ENCODE results near the gene PDE4D. TPM values are rescaled to one million over a fixed set of nuclear protein-coding genes. Genes with fewer than 3 reads are reported as not detected.

The PDE4D gene
- total RNA-seq, 5 donors from 2014 or later (not counting 1 experiment from before 2014, with no cell fraction given): 45.1 to 136 (median 64.9) TPM

GRCh38 chr5:59036274-59036961 lies 857.1 kb downstream of the PDE4D start:
- Histone ChIP-seq H3K27ac (ENCODE audit: low read length) (peak overlapping the region; percentile 47), H3K27me3 (replicated peaks in 1 of 2; ENCODE audit: control insufficient read depth in 2 of 2, extremely low read depth in 1 of 2, insufficient read depth in 2 of 2, low read length in 1 of 2) (no peaks in the 10 kb centered on the region), H3K36me3 (ENCODE audit: control insufficient read depth in 2 of 2, extremely low read depth in 1 of 2, insufficient read depth in 1 of 2, low read length in 1 of 2) (no peaks in the 10 kb centered on the region), H3K4me3 (ENCODE audit: control insufficient read depth in 1 of 2, extremely low read depth in 1 of 2, low read length in 1 of 2) (peak overlapping the region in 1 of 2 donors; percentile 38), H3K9me3 (no peaks in the 10 kb centered on the region), H3K4me1 (ENCODE audit: control insufficient read depth in 1 of 2, extremely low read depth in 1 of 2, insufficient read depth in 2 of 2, low read length in 2 of 2) (peaks cover 18 to 58% of the 10 kb centered on the region in 2 experiments)
- Mint-ChIP-seq H3K4me3 (peak overlapping the region; percentile 91 to 98 (median 95)), H3K36me3 (peaks cover 24% of the 10 kb centered on the region), H3K9me3 (no peaks in the 10 kb centered on the region), H3K27ac (peak overlapping the region; percentile 100), H3K4me1 (peaks cover 69 to 73% (median 70%) of the 10 kb centered on the region in 3 donors), H3K27me3 (no peaks in the 10 kb centered on the region)
- CTCF ChIA-PET: interaction anchor here (0.6 to 6.4 kb wide), 16 partner anchors 9 to 352 kb away, joined by 3 to 86 read pairs (median 4); no protein-coding TSS in a partner anchor
- WGBS (ENCODE audit: insufficient coverage): no CpG with 5 or more reads among the region's 4 CpGs
- POLR2A ChIA-PET: interaction anchor here (0.6 to 2.0 kb wide), 9 partner anchors 9 to 138 kb away, joined by 3 to 12 read pairs (median 3); no protein-coding TSS in a partner anchor
- ATAC-seq (replicated peaks in 1 of 4) (peak in 3 of 4 experiments; percentile 7 to 43 (median 11)), DNase-seq (peak in 33 of 35 experiments; percentile 12 to 78 (median 53))

DNA sequence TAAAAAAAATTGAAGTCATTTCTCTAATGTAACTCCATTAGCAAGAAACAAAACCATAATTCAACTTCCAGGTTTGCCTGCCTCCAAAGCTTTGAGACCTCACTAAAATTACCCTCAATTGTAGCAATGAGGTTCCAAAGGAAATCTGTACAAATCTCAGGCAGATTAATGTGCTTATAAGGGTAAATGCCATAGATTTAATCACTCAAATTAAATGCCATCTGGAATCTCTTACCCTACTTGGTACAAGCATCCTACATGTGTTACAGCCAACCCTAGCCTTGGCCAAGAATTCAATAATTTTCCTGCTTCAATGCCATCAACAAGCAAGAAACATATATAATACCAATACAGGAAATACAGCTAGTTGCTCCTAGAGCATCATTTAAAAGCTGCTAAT lies 857.8 kb downstream of the PDE4D start:
- H3K4me3 ChIP-seq (ENCODE audit: control insufficient read depth in 1 of 2, extremely low read depth in 1 of 2, low read length in 1 of 2): peak overlapping the region in 1 of 2 donors; percentile 5
- Mint-ChIP-seq H3K4me1 (peaks cover 67 to 70% (median 67%) of the 10 kb centered on the region in 3 donors), H3K27ac (peak overlapping the region; percentile 54 to 100), H3K36me3 (peaks cover 29% of the 10 kb centered on the region), H3K4me3 (peak overlapping the region; percentile 91 to 98 (median 95)), H3K27me3 (no peaks in the 10 kb centered on the region), H3K9me3 (no peaks in the 10 kb centered on the region)
- ChIA-PET CTCF (interaction anchor here (0.7 to 6.4 kb wide), 23 partner anchors 8 to 353 kb away, joined by 3 to 86 read pairs (median 4); no protein-coding TSS in a partner anchor), POLR2A (interaction anchor here (0.6 to 2.0 kb wide), 5 partner anchors 17 to 138 kb away, joined by 3 to 12 read pairs (median 6); no protein-coding TSS in a partner anchor)
- peaks cover 20 to 52% of the 10 kb centered on the region in 2 experiments for H3K4me1 ChIP-seq (ENCODE audit: control insufficient read depth in 1 of 2, extremely low read depth in 1 of 2, insufficient read depth in 2 of 2, low read length in 2 of 2)
- peaks cover 0 to 2% of the 10 kb centered on the region in 2 donors for H3K36me3 ChIP-seq (ENCODE audit: control insufficient read depth in 2 of 2, extremely low read depth in 1 of 2, insufficient read depth in 1 of 2, low read length in 1 of 2)
- no peaks in the 10 kb centered on the region for H3K27me3 ChIP-seq (replicated peaks in 1 of 2; ENCODE audit: control insufficient read depth in 2 of 2, extremely low read depth in 1 of 2, insufficient read depth in 2 of 2, low read length in 1 of 2)
- ATAC-seq (replicated peaks in 1 of 4) (no peak), DNase-seq (no peak)
- H3K9me3 ChIP-seq: no peaks in the 10 kb centered on the region
- H3K27ac ChIP-seq (ENCODE audit: low read length): peak overlapping the region; percentile 24

DNA sequence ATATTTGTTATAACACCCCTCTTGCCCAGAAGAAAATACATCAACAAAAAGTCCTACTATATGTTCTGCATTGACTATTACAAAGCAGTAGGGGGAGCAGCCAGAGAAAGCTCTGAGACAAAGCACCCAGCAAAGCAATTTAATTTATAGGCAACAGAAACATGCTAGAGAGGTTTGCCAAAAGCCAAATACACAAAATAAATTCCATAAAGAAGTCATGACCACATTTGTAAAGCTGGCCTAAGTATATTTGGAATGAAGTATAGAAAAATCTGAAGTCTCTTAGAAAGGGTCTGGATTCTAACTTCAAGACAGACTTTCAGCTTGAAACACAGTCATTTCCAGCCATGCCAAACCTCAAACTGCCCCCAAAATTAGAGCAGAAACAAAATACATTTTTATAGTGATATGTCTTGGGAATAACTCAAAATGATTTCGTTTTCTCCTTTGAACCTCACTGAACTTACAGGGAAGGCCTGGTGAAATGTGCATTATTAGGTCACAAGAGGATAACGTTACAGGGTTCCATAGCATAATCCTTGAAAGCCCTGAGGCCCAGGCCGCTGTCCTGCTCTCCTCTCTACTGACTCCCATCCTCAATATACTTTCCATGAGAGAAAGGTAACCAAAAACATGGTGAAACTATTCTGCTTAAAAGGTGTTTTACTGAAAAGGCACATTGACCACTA lies 858.9 kb downstream of the PDE4D start:
- H3K9me3 ChIP-seq: no peaks in the 10 kb centered on the region
- peak overlapping the region; percentile 8 to 10 for H3K4me3 ChIP-seq (ENCODE audit: control insufficient read depth in 1 of 2, extremely low read depth in 1 of 2, low read length in 1 of 2)
- Mint-ChIP-seq H3K4me1 (peaks cover 68 to 70% (median 70%) of the 10 kb centered on the region in 3 donors), H3K27me3 (no peaks in the 10 kb centered on the region), H3K9me3 (peaks cover 0 to 3% (median 0%) of the 10 kb centered on the region in 3 donors), H3K36me3 (peaks cover 39% of the 10 kb centered on the region), H3K4me3 (peak overlapping the region; percentile 91 to 98 (median 95)), H3K27ac (peak overlapping the region; percentile 78 to 100)
- no CpG with 5 or more reads among the region's 3 CpGs for WGBS (ENCODE audit: insufficient coverage)
- DNase-seq: peak in 13 of 35 experiments; percentile 8 to 70 (median 21)
- CTCF ChIA-PET: interaction anchor here (0.6 to 6.4 kb wide), 25 partner anchors 8 to 386 kb away, joined by 3 to 86 read pairs (median 4); no protein-coding TSS in a partner anchor
- no peak for ATAC-seq (replicated peaks in 1 of 4)
- peaks cover 0 to 4% of the 10 kb centered on the region in 2 donors for H3K36me3 ChIP-seq (ENCODE audit: control insufficient read depth in 2 of 2, extremely low read depth in 1 of 2, insufficient read depth in 1 of 2, low read length in 1 of 2)
- H3K27me3 ChIP-seq (replicated peaks in 1 of 2; ENCODE audit: control insufficient read depth in 2 of 2, extremely low read depth in 1 of 2, insufficient read depth in 2 of 2, low read length in 1 of 2): no peaks in the 10 kb centered on the region
- POLR2A ChIA-PET: interaction anchor here (0.6 to 2.1 kb wide), 4 partner anchors 10 to 89 kb away, joined by 3 to 7 read pairs (median 4); no protein-coding TSS in a partner anchor
- peak overlapping the region; percentile 23 for H3K27ac ChIP-seq (ENCODE audit: low read length)
- H3K4me1 ChIP-seq (ENCODE audit: control insufficient read depth in 1 of 2, extremely low read depth in 1 of 2, insufficient read depth in 2 of 2, low read length in 2 of 2): peaks cover 13 to 44% of the 10 kb centered on the region in 2 experiments

GRCh38 chr5:59027145-59027907 lies 866.2 kb downstream of the PDE4D start:
- CTCF ChIA-PET: interaction anchor here in 1 of 2 donors (0.8 kb wide), 1 partner anchor 9 kb away, joined by 3 read pairs; no protein-coding TSS in a partner anchor
- Histone ChIP-seq H3K27ac (ENCODE audit: low read length) (no peak overlapping the region), H3K36me3 (ENCODE audit: control insufficient read depth in 2 of 2, extremely low read depth in 1 of 2, insufficient read depth in 1 of 2, low read length in 1 of 2) (peaks cover 0 to 7% of the 10 kb centered on the region in 2 donors), H3K9me3 (no peaks in the 10 kb centered on the region), H3K4me1 (ENCODE audit: control insufficient read depth in 1 of 2, extremely low read depth in 1 of 2, insufficient read depth in 2 of 2, low read length in 2 of 2) (peaks cover 3% of the 10 kb centered on the region in 2 experiments), H3K4me3 (ENCODE audit: control insufficient read depth in 1 of 2, extremely low read depth in 1 of 2, low read length in 1 of 2) (no peak overlapping the region), H3K27me3 (replicated peaks in 1 of 2; ENCODE audit: control insufficient read depth in 2 of 2, extremely low read depth in 1 of 2, insufficient read depth in 2 of 2, low read length in 1 of 2) (no peaks in the 10 kb centered on the region)
- Mint-ChIP-seq H3K27me3 (no peaks in the 10 kb centered on the region), H3K9me3 (peaks cover 0 to 3% (median 0%) of the 10 kb centered on the region in 3 donors), H3K4me1 (peaks cover 45 to 61% (median 59%) of the 10 kb centered on the region in 3 donors), H3K4me3 (no peak overlapping the region), H3K36me3 (peaks cover 63% of the 10 kb centered on the region), H3K27ac (no peak overlapping the region)
- DNase-seq: no peak
- POLR2A ChIA-PET: interaction anchor here (0.7 to 0.9 kb wide), 2 partner anchors 9 to 14 kb away, joined by 3 read pairs; no protein-coding TSS in a partner anchor
- no peak for ATAC-seq (replicated peaks in 1 of 4)
- 86% methylated on average over 1 of the region's 6 CpGs for WGBS (ENCODE audit: insufficient coverage)

DNA sequence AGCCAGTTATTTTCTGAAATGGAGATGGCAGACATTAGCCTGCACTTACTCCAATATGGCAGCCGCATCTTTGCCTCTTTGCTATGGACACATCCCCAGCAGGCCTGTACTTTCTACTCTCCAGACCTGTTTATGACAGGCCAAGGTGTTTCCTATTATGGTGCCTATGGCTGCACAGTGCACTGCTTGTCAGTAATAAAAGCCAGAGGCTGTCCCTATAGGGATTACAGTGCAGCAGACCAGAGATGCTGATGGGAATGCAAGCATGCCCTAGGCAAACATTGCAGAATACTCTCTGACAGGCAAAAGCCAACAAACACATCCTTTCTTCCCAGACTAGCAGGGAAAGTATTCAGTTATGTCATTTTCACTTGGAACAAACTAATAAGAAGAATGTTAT lies 867.8 kb downstream of the PDE4D start:
- no peaks in the 10 kb centered on the region for H3K9me3 ChIP-seq
- H3K9me3 Mint-ChIP-seq: peaks cover 0 to 3% (median 0%) of the 10 kb centered on the region in 3 donors
- H3K4me1 Mint-ChIP-seq: peaks cover 51 to 68% (median 68%) of the 10 kb centered on the region in 3 donors
- H3K27me3 Mint-ChIP-seq: no peaks in the 10 kb centered on the region
- H3K27ac ChIP-seq (ENCODE audit: low read length): no peak overlapping the region
- H3K4me3 ChIP-seq (ENCODE audit: control insufficient read depth in 1 of 2, extremely low read depth in 1 of 2, low read length in 1 of 2): no peak overlapping the region
- peaks cover 0 to 9% of the 10 kb centered on the region in 2 donors for H3K36me3 ChIP-seq (ENCODE audit: control insufficient read depth in 2 of 2, extremely low read depth in 1 of 2, insufficient read depth in 1 of 2, low read length in 1 of 2)
- no peaks in the 10 kb centered on the region for H3K27me3 ChIP-seq (replicated peaks in 1 of 2; ENCODE audit: control insufficient read depth in 2 of 2, extremely low read depth in 1 of 2, insufficient read depth in 2 of 2, low read length in 1 of 2)
- H3K4me3 Mint-ChIP-seq: no peak overlapping the region
- peaks cover 69% of the 10 kb centered on the region for H3K36me3 Mint-ChIP-seq
- peaks cover 7 to 8% of the 10 kb centered on the region in 2 experiments for H3K4me1 ChIP-seq (ENCODE audit: control insufficient read depth in 1 of 2, extremely low read depth in 1 of 2, insufficient read depth in 2 of 2, low read length in 2 of 2)
- H3K27ac Mint-ChIP-seq: no peak overlapping the region
- ChIA-PET CTCF (no interaction called here), POLR2A (no interaction called here)
- DNase-seq: no peak
- no peak for ATAC-seq (replicated peaks in 1 of 4)
- WGBS (ENCODE audit: insufficient coverage): 100% methylated on average over 1 of the region's 1 CpG
